ENCODE measurements around the gene CH25H.
"Not testable (repeated sequence)": the region's sequence is repeated elsewhere in the genome, so short reads cannot be mapped to it uniquely, and the experiment has no call there.

The CH25H gene, protein sequence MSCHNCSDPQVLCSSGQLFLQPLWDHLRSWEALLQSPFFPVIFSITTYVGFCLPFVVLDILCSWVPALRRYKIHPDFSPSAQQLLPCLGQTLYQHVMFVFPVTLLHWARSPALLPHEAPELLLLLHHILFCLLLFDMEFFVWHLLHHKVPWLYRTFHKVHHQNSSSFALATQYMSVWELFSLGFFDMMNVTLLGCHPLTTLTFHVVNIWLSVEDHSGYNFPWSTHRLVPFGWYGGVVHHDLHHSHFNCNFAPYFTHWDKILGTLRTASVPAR

DNA sequence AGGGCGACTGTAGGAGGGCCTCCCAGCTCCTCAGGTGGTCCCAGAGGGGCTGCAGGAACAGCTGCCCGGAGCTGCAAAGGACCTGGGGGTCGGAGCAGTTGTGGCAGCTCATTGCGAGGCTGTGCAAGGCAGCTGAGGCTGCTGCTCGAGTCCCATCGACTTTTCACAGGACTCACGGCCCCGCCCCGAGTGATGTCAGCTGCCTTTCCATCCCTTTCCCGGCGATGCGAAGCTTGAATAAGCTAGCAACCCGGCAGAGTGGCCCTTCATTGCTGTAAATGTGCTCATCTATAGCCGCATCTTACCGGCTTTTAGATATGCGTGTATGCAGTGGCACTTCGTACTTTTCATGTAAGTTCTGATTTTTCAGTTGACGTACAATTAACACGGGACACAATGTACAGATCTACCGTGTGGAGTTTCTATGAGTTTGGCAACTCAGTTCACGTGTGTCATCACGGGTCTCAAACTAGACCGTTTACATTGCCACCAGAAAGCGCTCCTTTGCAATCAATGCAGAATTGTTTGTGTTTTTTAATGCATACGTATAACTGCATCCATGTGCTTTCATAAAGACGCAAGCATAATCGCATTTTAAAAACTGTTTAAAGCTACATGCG, at the start of gene CH25H:
CH25H (minus strand) TSS at position 137 of the 620 bp plus-strand sequence; CDS start at position 112, 25 bp downstream.
- DNase-seq (ENCODE audit: low spot score) = no peak

DNA sequence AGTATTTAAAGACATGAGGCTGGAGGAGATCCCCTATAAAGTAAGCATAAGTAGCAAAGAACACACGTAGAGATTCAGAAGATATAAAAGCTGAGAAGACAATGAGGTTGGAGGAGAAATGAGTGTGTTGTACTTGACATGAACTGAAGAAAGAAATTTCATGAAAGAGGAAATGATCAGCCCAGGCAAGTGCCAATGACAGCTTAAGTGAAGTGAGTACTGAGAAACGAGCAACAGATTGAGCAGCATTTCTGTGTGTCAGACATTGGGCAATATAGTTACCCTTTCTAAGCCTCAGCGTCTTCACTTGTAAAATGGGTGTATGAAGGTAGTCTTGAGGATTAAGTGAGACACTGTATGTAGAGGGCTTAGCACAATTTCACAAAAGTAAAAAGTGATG, 49.2 kb upstream of the CH25H start:
- DNase-seq (ENCODE audit: low spot score) = no peak

DNA sequence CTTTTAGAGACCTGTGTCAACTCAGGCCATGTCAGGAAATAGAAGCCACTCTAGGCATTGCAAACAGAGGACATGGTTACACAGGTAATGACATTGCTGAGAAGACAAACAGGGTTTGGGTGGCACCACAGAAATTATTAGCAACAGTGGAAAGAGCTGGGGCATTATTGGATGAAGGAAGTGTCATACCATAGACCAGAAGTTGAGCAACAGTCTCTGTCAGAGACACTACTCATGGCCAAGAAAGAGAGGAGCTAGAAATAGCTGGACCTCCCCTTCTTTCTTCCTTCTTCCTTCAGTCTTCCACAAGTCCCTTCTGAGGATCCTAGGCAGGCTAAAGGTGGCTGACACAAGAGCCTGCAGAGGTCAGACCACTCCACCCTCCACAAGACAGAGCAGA, 48.7 kb upstream of the CH25H start:
- no peak for DNase-seq (ENCODE audit: low spot score)

DNA sequence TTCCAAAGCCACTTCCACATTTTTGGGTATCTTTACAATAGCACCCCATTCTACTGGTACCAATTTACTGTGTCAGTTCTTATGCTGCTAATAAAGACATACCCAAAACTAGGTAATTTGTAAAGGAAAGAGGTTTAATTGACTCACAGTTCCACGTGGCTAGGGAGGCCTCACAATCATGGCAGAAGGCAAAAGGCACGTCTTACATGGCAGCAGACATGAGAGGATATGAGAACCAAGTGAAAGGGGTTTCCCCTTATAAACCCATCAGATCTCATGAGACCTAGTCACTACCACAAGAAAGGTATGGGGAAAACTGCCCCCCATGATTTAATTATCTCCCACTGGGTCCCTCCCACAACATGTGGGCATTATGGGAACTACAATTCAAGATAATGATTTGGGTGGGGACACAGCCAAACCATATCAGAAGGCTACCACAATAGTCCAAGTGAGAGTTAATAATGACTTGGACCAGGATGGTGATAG, 48.0 kb upstream of the CH25H start:
- not testable (repeated sequence) for DNase-seq (ENCODE audit: low spot score)

DNA sequence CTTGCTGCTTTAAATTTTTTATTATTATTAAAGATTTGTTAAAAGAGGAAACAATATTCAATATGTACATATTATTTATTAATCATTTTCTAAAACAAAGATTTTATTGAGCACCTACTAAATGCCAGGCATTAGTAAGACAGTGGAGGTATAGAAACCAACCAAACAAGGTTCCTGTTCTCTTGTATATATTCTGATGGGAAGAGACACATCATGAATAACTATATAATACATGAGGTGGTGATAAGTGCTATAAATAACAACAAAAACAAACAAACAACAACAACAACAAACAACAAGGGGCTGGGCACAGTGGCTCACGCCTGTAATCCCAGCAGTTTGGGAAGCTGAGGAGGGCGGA, 45.1 kb upstream of the CH25H start:
- no peak for DNase-seq (ENCODE audit: low spot score)

DNA sequence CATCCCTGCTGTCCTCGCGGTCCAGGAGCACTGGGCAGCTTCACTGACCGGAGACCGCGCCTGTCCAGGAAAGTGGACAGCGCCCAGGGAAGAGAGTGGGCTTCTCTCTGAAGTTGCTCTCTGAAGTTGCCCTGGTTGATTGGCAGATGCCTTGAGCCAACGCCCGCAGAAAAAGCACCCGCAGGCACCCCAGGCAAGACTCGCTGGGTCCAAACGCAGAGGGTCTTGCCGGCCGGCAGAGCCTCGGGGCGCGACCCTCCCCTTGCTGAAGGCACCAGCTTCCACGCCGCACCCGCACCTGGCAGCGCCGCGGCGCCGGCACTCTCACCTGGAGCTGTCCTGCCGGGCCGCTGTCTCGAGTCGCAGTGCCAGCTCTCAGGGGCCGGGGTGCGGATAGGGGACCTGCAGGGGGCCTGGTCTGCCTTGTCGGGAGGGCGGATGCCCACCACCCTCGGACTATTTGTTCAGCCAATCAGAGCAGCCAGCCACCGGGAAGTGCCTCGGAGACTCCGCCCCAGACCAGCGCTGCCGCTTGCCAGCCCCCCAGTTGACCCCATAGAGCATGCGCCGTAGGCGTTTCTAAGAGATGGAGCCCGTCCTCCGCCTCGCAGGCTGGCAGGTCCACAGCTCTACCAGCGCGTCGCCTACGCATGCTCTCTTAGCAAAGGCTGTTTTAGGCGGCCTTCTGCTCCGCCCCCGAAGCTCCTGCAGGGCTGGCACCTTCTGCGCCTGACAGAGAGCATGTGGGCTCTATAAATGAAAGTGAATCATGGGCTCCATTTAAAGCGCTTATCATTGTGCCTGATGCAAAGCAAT, 44.5 kb upstream of the CH25H start, which contains the start of gene LIPA:
LIPA (minus strand) TSS at position 367 of the 816 bp plus-strand sequence. CDS start 4,127 bp downstream, outside the sequence.
- DNase-seq (ENCODE audit: low spot score) = peak; percentile 94

DNA sequence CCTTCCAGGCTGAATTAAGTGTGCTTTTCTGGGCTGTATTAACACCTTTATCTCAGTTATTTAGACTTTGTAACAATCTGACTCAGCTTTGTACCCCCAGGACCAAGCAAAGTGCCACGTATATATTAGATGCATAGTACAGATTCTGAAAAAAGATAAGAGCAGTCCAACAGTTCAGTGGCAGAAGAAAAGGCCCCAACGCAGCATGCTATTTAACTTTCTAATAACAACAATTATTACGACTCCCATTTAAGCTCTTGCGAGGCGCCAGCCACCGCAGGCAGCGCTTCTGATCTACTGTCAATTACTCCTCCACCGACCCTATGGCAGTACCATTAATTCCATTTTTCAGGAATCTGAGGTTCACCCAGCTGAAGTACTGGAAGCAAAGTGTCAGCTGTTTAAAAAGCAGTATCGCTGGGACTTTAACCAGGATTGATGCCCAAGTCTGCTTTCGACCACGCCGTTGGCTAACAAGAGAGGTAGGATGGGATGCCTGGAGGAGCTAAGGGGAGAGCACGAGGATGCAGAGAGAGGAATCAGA, 43.8 kb upstream of the CH25H start:
- DNase-seq (ENCODE audit: low spot score) = no peak

DNA sequence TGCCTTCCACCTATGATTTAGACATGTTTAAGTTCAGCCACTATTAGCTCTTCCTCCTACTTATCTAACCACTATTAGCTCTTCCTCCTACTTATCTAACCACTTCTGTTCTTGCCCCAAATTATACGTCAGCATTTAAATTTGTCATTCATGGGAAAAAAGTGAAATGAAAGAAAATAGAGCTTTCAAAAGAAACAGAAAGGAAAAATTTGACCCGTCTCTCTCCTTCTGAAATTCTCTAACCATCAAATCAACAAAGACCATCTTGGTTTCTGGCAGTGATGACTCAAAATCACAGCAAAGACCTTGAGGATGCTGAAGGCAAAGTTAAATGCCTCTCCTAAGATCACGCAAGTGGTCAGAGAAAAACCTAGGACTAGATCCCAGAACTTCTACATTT, 41.9 kb upstream of the CH25H start:
- DNase-seq (ENCODE audit: low spot score) = no peak

DNA sequence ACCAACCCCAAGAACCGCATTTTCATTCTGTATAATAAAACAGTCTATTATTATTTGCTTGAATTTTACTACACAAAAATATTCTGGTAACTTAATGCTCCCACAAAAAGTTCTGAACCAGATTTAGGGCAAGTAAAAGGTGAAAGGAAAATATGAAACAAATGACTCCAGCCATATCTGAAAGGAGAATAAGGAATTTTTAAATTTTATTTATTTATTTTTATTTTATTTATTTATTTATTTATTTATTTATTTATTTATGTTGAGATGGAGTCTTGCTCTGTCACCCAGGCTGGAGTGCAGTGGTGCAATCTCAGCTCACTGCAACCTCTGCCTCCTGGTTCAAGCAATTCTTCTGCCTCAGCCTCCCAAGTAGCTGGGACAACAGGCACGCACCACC, 40.5 kb upstream of the CH25H start:
- not testable (repeated sequence) for DNase-seq (ENCODE audit: low spot score)

DNA sequence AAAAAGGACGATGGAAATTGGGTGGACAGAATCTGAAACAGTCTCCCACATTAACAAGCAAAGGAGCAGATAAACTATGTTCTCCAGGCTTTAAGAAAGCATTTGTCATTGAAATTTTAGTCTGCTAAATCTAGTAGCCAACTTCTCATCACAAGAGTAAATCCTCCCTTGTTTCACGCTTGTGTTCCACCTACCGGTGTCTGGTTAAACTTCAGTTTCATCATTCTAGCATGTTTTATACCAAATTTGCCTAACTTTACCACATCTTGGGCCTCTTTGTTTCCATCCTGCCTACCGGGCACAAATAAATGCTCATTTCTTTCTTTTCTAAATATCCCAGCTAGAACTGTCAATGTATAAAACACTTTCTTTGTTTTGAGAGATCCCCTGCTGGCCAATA, 38.7 kb upstream of the CH25H start:
- no peak for DNase-seq (ENCODE audit: low spot score)

DNA sequence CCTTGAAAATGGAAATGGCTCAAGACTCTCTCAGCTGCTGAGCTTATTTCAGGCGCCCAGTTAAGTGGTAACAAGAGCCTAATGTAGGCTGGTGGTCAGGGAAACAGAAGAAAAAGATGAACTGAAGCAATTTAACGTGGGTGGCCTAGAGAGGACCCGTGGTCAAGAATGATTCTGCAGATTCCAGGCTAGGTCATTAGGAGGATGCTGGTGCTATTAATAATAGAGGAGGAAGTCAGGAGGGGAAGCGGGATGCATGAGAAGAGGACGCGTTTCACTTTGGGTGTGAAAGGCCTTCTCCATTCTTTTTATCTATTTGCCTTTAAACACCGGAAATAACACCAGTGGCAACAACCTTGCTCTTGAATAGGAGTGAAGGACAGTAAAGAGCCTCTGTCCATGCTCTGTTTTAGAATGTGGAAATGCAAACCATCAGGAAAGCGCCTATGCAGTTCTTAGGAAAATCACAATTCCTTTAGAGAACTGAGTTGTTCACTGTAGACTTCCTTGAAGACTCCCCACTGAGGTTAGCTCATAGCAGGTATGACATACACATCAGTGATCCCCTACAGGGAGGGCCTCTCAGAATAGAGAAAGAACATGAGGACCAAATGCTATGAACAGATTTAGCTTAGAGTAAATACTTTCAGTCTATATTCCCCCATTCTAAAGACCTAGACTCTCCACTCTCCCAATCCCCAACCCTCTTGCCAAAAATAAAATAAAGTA, 35.9 kb upstream of the CH25H start:
- no peak for DNase-seq (ENCODE audit: low spot score)

DNA sequence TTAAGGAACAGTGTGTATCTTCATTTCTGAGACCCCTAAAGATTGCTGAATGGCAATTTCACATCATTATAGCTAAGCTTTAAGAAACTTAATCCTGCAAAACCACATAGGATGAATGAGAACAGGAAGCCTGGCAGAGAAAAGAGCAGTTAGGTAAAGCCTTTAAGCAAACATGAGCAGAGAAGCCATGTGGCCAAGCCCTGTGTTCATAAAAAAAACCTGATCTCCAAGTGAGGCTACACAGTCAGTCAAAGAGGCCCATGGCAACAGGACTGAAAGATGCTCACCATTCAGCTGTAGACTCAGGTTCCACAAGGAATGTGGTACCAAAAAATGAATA, 35.2 kb upstream of the CH25H start:
- DNase-seq (ENCODE audit: low spot score) = no peak

DNA sequence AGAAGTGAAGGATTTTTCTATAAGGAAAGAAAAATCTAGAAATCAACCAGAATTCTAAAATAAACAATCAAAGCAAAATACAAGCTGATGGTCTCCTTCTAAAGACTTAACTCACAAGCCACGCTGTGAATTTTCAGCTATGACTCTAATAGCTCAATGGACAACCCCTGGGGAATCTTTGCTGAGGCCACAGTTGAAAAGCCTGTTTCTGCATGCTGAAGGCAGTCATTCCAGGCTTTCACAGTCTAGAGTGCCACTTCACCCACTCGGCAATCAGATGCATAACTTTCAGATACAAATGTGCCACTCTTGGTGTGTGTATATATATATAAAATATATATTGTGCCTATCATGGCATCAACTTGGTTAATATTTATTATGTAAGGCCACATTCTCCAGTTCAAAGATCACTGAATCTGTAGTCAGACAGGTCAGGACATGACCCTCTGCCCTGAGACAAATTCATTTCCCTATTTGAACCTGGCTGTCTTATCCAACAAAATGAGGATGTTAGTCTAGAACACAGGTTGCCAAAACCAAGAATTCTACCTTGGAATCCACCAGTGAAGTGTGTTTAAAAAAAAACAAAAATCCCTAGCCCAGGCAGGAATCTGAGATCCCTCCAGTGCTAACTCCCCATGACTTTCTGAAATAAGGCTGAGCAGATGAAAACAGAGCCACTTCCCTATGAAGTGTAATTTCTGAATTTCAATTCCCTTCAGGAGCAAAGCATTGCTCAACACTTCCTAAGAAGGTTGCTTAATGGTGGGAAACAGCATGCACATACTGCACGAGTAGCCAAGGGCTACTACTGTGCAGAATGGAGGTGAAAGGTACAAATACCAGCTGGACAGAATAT, 34.6 kb upstream of the CH25H start:
- DNase-seq (ENCODE audit: low spot score) = no peak

DNA sequence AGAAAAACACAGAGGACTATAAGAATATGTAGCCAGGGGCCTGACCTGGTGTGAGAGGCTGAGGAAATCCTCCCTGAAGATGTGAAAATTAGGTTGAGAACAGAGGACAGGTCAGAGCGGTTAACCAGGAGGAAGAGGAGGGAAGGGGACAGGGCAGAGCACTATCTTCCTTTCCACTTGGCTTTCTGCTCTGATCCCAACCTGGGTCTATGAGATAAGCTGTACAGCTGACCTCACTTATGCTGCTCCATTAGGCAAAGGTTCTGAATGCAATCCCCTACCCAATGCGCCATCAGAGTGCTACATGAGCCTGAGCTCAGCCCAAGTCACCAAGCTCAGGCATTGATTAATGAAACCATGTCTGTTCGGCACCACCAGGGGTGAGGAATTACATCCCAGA, 33.9 kb upstream of the CH25H start:
- no peak for DNase-seq (ENCODE audit: low spot score)

DNA sequence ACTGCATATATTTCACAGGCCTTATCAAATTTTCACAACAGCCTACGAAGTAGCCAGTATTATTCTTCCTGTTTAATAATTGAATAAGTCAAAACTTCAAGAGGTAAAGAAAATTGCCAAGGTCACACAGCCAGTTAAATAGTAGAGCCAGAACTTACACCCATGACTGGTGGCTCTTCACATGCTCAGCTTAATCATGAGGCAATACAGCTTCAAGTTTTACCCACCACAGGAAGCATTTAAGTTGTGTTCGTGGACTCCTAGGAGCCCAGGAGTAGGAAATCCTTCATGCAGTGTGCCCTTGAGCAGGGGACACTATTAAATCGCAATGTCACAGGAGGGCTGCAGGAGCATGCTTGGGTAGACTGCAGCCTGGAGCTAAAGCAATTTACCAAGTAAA, 33.4 kb upstream of the CH25H start:
- no peak for DNase-seq (ENCODE audit: low spot score)

DNA sequence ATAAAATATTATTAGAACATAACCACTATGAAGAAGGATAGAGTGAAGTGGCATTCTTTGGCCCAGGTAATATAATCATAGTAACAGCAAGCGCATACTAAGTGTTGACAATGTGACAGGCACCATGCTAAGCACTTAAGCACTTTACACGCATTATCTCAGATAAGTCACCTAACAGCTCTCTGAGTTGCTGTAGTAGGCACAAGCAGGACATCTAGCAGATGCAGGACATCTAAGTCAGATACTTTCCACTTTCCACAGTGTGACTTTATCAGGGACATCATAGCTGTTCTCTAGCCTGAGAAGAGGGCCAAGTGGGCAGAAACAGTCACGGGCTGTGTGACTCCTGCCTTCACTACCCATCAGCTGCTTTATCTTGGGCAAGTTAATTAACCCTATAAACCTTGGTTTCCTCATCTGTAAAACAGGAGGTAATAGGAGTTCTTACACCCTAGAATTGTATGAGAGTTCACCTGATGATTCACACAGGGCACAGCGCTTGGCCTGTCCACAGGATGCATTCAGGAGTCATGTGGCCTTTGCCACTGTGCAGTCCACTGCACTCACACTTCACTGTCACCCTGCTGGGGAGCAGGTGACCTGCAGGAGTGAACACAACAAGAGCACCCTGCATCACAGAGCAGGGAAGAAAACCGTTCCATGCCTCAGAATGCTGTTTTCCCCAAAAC, 32.0 kb upstream of the CH25H start:
- no peak for DNase-seq (ENCODE audit: low spot score)

DNA sequence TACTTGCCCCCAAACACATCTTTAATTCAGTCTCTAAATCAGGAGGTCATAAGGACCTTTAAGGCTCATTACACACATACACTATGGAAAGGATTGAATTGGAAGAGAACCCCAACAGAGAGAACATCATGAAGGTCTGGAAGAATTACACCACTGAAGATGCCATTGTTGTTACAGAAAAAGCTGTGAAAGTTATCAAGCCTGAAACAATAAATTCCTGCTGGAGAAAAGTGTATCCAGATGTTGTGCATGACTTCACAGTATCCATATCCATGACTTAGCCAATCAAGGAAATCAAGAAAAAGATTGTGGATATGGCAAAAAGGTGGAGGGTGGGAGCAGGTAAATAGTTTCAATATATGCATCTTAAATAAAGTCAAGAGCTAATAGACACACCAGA, 30.7 kb upstream of the CH25H start:
- DNase-seq (ENCODE audit: low spot score) = no peak

DNA sequence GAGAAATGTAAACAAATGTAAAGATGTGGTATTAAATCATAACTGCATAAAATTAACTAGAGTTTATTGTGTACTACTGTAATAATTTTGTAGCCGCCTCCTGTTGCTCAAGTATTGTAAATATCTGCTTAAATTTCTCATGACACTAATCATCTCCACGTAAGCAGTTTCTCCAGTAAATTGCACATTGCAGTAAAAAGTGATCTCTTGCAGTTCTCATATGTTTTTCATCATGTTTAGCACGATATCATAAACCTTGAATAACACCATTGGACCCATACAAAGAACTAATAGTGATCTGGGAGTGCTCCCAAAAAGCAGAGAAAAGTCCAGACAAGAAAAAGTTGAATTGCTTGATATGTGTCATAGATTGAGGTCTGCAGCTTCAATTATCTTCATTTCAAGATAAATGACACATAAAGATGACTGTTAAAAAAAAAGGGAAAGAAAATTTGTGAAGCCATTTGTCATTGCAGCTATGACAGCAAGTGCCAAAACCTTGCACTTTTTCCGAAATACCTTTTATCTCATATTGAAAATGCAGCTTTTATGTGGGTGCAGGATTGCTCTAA, 29.2 kb upstream of the CH25H start:
- no peak for DNase-seq (ENCODE audit: low spot score)

DNA sequence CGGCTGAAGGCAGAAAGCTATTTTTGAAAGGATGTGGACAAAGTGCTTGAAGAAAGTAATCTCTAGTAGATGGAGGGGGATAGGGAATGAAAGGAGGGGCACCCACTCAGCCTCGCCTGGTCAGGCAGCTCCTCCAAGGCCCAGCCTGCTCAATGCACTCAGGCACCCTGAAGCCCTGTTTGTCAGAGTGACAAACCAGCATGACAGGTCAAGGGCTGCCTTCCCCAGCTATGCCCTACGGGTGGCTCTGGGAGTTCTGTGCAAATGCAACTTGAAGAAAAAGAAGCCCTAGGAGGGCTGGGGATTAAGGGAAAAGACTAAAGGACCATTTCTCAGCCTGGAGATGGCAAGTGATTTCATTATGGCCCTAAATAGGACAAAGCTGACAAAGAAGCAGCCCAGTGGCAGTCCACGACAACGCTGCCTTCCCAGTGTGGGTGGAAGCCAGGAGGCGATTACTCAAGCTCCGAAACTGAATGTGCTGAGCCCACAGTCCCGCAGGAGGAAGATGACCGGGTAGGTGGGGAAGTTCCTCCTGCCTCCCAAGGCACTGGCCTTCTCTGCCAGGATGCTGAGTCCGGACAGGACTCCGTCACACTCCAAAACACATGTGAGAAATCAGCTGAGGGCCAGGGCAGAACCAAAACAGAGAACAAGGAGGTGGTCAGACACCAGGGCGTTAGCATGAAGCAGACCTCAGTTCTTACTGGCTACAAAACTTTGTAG, 28.1 kb upstream of the CH25H start:
- no peak for DNase-seq (ENCODE audit: low spot score)

DNA sequence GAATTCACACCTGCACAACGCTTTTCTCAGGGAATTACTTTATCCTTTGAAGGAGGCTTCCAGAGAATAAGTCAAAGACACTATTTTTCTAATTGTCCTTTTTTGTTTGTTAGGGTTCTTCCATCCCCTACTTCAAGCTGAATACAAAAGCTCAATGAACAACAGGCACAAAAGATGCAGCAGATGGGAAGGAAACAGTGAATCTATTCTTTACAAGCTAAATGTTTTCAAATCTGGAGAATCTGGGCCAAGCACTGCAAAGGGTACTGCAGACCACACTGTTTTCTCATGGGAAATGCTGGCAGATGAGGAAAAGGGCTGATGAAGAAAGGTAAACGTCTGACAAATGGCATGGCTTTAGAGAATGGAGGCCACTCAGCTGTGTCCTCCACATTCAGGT, 25.9 kb upstream of the CH25H start:
- no peak for DNase-seq (ENCODE audit: low spot score)
